Femur (tissue), 1 donor: ENCODE data around the gene EGFR.

Source experiments
- DNase-seq: peaks from one replicate; pipeline ENCODE4 v3.0.0-alpha.2; 2017

The EGFR gene

GRCh38 chr7:55178292-55178862 is 159.6 kb downstream of the EGFR start:
- no peak for DNase-seq

GRCh38 chr7:55178863-55179773 is 160.3 kb downstream of the EGFR start:
- no peak for DNase-seq

GRCh38 chr7:55179931-55180682 is 161.3 kb downstream of the EGFR start:
- DNase-seq, result no peak

GRCh38 chr7:55180963-55181542 is 162.2 kb downstream of the EGFR start:
- no peak for DNase-seq

GRCh38 chr7:55181762-55182161 is 162.9 kb downstream of the EGFR start:
- DNase-seq, result no peak

GRCh38 chr7:55183897-55184296 is 165.1 kb downstream of the EGFR start:
- DNase-seq, result no peak

- DNase-seq, result no peak
Measured at GRCh38 chr7:55185321-55185802, 166.5 kb downstream of the EGFR start.

- DNase-seq, result no peak
Measured at GRCh38 chr7:55185941-55186609, 167.3 kb downstream of the EGFR start.

- DNase-seq, result peak; percentile 36
Measured at GRCh38 chr7:55187701-55188491, 169.1 kb downstream of the EGFR start.

GRCh38 chr7:55188590-55189138 is 169.8 kb downstream of the EGFR start:
- no peak for DNase-seq

- no peak for DNase-seq
Measured at GRCh38 chr7:55189146-55189766, 170.4 kb downstream of the EGFR start.

GRCh38 chr7:55189878-55190436 is 171.1 kb downstream of the EGFR start:
- DNase-seq, result no peak

- DNase-seq, result no peak
Measured at GRCh38 chr7:55190511-55191160, 171.8 kb downstream of the EGFR start.

GRCh38 chr7:55191161-55191925 is 172.5 kb downstream of the EGFR start:
- no peak for DNase-seq

- DNase-seq, result no peak
Measured at GRCh38 chr7:55191926-55192692, 173.3 kb downstream of the EGFR start.

GRCh38 chr7:55192723-55193122 is 173.9 kb downstream of the EGFR start:
- DNase-seq, result no peak

GRCh38 chr7:55193245-55193644 is 174.4 kb downstream of the EGFR start:
- no peak for DNase-seq

GRCh38 chr7:55194522-55194921 is 175.7 kb downstream of the EGFR start:
- DNase-seq, result no peak
